HG03280 (cell line): ENCODE data around the gene CAMK1D.

Experiments
- ATAC-seq: cut with Tn5 transposase; IDR thresholded peaks from one replicate; pipeline ENCODE4 v1.9.1; 2021; ENCODE audit warnings: mild to moderate bottlenecking, moderate library complexity; ENCODE audit not compliant: unreplicated experiment

Gene CAMK1D

GRCh38 chr10:12459762-12460161 is 110.4 kb downstream of the CAMK1D start:
- no peak for ATAC-seq

GRCh38 chr10:12463459-12463838 is 114.1 kb downstream of the CAMK1D start:
- no peak for ATAC-seq

GRCh38 chr10:12465385-12466136 is 116.2 kb downstream of the CAMK1D start:
- no peak for ATAC-seq

- ATAC-seq: no peak
These were observed 117.5 kb downstream of the CAMK1D start for GRCh38 chr10:12466704-12467305.

- no peak for ATAC-seq
These were observed 120.0 kb downstream of the CAMK1D start for GRCh38 chr10:12469345-12469744.

- no peak for ATAC-seq
These were observed 121.4 kb downstream of the CAMK1D start for GRCh38 chr10:12470719-12471118.

GRCh38 chr10:12471135-12471534 is 121.8 kb downstream of the CAMK1D start:
- no peak for ATAC-seq

GRCh38 chr10:12473491-12473890 is 124.1 kb downstream of the CAMK1D start:
- ATAC-seq: no peak

GRCh38 chr10:12474727-12475412 is 125.5 kb downstream of the CAMK1D start:
- ATAC-seq: no peak

- ATAC-seq: no peak
These were observed 127.3 kb downstream of the CAMK1D start for GRCh38 chr10:12476656-12477055.

GRCh38 chr10:12479437-12479844 is 130.1 kb downstream of the CAMK1D start:
- no peak for ATAC-seq

GRCh38 chr10:12479924-12480323 is 130.6 kb downstream of the CAMK1D start:
- ATAC-seq: no peak

- no peak for ATAC-seq
These were observed 131.1 kb downstream of the CAMK1D start for GRCh38 chr10:12480440-12480839.

GRCh38 chr10:12481924-12482323 is 132.6 kb downstream of the CAMK1D start:
- no peak for ATAC-seq

GRCh38 chr10:12482587-12482986 is 133.2 kb downstream of the CAMK1D start:
- no peak for ATAC-seq

- peak; percentile 36 for ATAC-seq
These were observed 134.9 kb downstream of the CAMK1D start for GRCh38 chr10:12484002-12484918.

GRCh38 chr10:12484941-12485805 is 135.8 kb downstream of the CAMK1D start:
- peak; percentile 69 for ATAC-seq

- ATAC-seq: no peak
These were observed 138.0 kb downstream of the CAMK1D start for GRCh38 chr10:12487366-12487765.

- ATAC-seq: no peak
These were observed 139.3 kb downstream of the CAMK1D start for GRCh38 chr10:12488626-12489025.

- ATAC-seq: no peak
These were observed 140.0 kb downstream of the CAMK1D start for GRCh38 chr10:12489357-12489756.
